ENCODE results near the gene RAB3A.

DNA sequence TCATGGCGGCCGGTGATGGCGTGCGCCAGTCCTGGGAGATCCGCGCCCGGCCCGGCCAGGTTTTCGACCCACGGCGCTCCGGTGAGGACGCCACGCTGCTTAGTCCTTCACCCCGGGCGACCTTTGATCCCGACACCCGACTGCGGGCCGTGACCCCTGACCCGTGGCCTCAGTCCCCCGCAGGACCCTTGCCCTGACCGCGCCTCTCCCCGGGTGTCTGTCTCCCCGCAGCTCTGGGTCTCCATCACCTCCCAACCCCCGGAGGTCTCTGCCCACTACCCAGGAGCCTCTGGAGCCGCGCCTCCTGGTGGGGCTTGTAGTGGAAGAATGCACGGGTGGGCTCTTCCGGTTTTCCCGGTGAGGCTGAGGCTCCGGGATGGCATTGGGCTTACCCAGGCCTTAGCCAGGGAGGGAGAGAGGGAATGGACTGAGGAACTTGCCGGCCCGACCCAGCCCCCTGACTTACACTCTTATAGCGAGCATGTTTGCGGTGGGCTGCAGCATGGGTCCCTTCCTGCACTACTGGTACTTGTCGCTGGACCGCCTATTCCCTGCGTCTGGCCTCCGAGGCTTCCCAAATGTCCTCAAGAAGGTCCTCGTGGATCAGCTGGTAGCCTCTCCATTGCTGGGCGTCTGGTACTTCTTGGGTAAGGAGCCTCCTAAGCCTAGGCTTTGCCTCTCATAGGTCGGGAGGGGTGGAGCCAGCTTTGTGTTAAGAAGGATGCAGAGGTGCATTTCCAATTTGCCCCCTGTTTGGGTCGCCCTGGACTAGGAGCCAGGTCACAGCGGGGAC lies 10.3 kb downstream of the RAB3A start:
- TF ChIP-seq, protein P1, sequence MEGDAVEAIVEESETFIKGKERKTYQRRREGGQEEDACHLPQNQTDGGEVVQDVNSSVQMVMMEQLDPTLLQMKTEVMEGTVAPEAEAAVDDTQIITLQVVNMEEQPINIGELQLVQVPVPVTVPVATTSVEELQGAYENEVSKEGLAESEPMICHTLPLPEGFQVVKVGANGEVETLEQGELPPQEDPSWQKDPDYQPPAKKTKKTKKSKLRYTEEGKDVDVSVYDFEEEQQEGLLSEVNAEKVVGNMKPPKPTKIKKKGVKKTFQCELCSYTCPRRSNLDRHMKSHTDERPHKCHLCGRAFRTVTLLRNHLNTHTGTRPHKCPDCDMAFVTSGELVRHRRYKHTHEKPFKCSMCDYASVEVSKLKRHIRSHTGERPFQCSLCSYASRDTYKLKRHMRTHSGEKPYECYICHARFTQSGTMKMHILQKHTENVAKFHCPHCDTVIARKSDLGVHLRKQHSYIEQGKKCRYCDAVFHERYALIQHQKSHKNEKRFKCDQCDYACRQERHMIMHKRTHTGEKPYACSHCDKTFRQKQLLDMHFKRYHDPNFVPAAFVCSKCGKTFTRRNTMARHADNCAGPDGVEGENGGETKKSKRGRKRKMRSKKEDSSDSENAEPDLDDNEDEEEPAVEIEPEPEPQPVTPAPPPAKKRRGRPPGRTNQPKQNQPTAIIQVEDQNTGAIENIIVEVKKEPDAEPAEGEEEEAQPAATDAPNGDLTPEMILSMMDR (IDR thresholded peaks at IDR 0.05): peak in 1 of 7 experiments; percentile 8
- TF ChIP-seq POLR2A (IDR thresholded peaks at IDR 0.05): no peak
